HepG2 (cell line): ENCODE results near the gene MPC1L. TPM values are rescaled to one million over a fixed set of nuclear protein-coding genes. Genes with fewer than 3 reads are reported as not detected.

Experiments used
- ATAC-seq: fragments of 200-7000 bp; cut with Tn5 transposase; 3 replicates; pipeline ENCODE4 v1.9.1; 2020; ENCODE audit warnings: mild to moderate bottlenecking, moderate library complexity
- BruUV-seq: library from RNA; stranded (reverse); fragments of 400-500 nt; replicated peaks from 2 replicates; lab custom pipeline; 2021; lab: Mats Ljungman, UMichigan
- CTCF ChIA-PET: fragments of 300-600 bp; formaldehyde crosslinking; extraction: SDS; loops from one replicate; lab custom pipeline; 2021; ENCODE audit warnings: low total read pairs, inconsistent platforms, low intra/inter-chr PET ratio; lab: Yijun Ruan, JAX
- POLR2A ChIA-PET: fragments of 350-600 bp; sonication (Branson Sonifier 250); formaldehyde crosslinking; loops from one replicate; lab custom pipeline; 2020; ENCODE audit warnings: antibody characterized with exemption, inconsistent platforms; lab: Yijun Ruan, JAX
- DNase-seq: peaks from one replicate; pipeline ENCODE4 v3.0.0-alpha.2; 2015; ENCODE audit warnings: low spot score
- FAIRE-seq: peaks from 3 replicates; lab custom pipeline; 2011; peaks lifted over from hg19 to GRCh38; lab: Jason Lieb, UNC
- H2AFZ ChIP-seq: one replicate; pipeline ENCODE4 v1.6.1; 2011; ENCODE audit warnings: low read length, inconsistent platforms
- H3K27ac ChIP-seq: fragments of 300-600 bp; 3 replicates; pipeline ENCODE4 v1.8.0; 2011; ENCODE audit warnings: mixed run types, mild to moderate bottlenecking, mixed read lengths, low read length, inconsistent platforms; ENCODE audit not compliant: insufficient read depth; ENCODE audit errors: extremely low read length
- H3K27me3 ChIP-seq, 2 experiments: fragments of 200-600 bp in 1 of 2; 2 replicates in 1 of 2; 3 replicates in 1 of 2; pipeline versions ENCODE4 v1.6.0 to v1.8.0; 2011; ENCODE audit warnings: low read length in 2 of 2, mild to moderate bottlenecking in 2 of 2, moderate library complexity in 2 of 2, inconsistent platforms in 1 of 2; ENCODE audit not compliant: insufficient read depth in 2 of 2, control insufficient read depth in 1 of 2
- H3K36me3 ChIP-seq, 2 experiments: fragments of 200-600 bp in 1 of 2; replicated peaks in 1 of 2; 2 replicates in 1 of 2; 3 replicates in 1 of 2; pipeline versions ENCODE4 v1.5.1 to v1.8.0; 2011; ENCODE audit warnings: low read length in 2 of 2, inconsistent platforms in 1 of 2; ENCODE audit not compliant: insufficient read depth in 2 of 2, control insufficient read depth in 1 of 2
- H3K4me1 ChIP-seq: 2 replicates; pipeline ENCODE4 v1.5.1; 2012; ENCODE audit warnings: low read length, inconsistent platforms; ENCODE audit not compliant: insufficient read depth
- H3K4me2 ChIP-seq: 2 replicates; pipeline ENCODE4 v1.6.0; 2011; ENCODE audit warnings: low read depth, low read length, inconsistent platforms
- H3K4me3 ChIP-seq, 3 experiments: fragments of 200-600 bp in 1 of 3; sonication (generic), shearing (Covaris generic) in 1 of 3; replicated peaks in 1 of 3; 2 replicates each; pipeline ENCODE4 v1.5.1; 2011 to 2016; ENCODE audit warnings: low read length in 3 of 3, inconsistent platforms in 2 of 3, low read depth in 2 of 3, mild to moderate bottlenecking in 2 of 3, control low read depth in 1 of 3, mixed read lengths in 1 of 3; ENCODE audit not compliant: insufficient read depth in 1 of 3
- H3K79me2 ChIP-seq: one replicate; pipeline ENCODE4 v1.6.1; 2011; ENCODE audit warnings: low read length, inconsistent platforms; ENCODE audit not compliant: insufficient read depth
- H3K9ac ChIP-seq: 2 replicates; pipeline ENCODE4 v1.6.0; 2011; ENCODE audit warnings: mild to moderate bottlenecking, low read depth, low read length, inconsistent platforms; ENCODE audit not compliant: insufficient read depth
- H3K9me3 ChIP-seq: 2 replicates; pipeline ENCODE4 v1.5.1; 2012; ENCODE audit warnings: mild to moderate bottlenecking, low read length
- H4K20me1 ChIP-seq: 2 replicates; pipeline ENCODE4 v1.6.0; 2011; ENCODE audit warnings: inconsistent platforms, mild to moderate bottlenecking, low read length, moderate library complexity; ENCODE audit not compliant: insufficient read depth
- ARID2 ChIP-seq: sonication (generic); formaldehyde crosslinking; IDR thresholded peaks from 2 replicates; pipeline ENCODE4 v1.8.1; 2022; ENCODE audit warnings: mild to moderate bottlenecking, missing genetic modification reagents, borderline replicate concordance
- CBX5 ChIP-seq: sonication (generic); formaldehyde crosslinking; IDR thresholded peaks from 2 replicates; pipeline ENCODE4 v1.4.0; 2020; ENCODE audit warnings: missing genetic modification reagents, borderline replicate concordance
- FOXM1 ChIP-seq: sonication (generic); formaldehyde crosslinking; IDR thresholded peaks from 2 replicates; pipeline ENCODE4 v1.5.0; 2020; ENCODE audit warnings: missing genetic modification reagents
- HOXA5 ChIP-seq: sonication (generic); formaldehyde crosslinking; IDR thresholded peaks from 2 replicates; pipeline ENCODE4 v1.4.0; 2020; ENCODE audit warnings: missing genetic modification reagents
- KDM6A ChIP-seq: IDR thresholded peaks from 2 replicates; pipeline ENCODE4 v1.6.1; 2016; ENCODE audit warnings: low read depth
- MAZ ChIP-seq, 2 experiments: sonication (generic) in 1 of 2; formaldehyde crosslinking in 1 of 2; IDR thresholded peaks; 2 replicates each; pipeline versions ENCODE4 v1.5.0 to v1.6.1; 2012 to 2020; ENCODE audit warnings: low read depth in 2 of 2, mild to moderate bottlenecking in 2 of 2, borderline replicate concordance in 1 of 2, improper control_type of control experiment in 1 of 2, low read length in 1 of 2, missing genetic modification reagents in 1 of 2, moderate library complexity in 1 of 2
- NFYC ChIP-seq: IDR thresholded peaks from 2 replicates; pipeline ENCODE4 v1.6.1; 2016; ENCODE audit warnings: missing genetic modification reagents, missing compliant biosample characterization
- RARG ChIP-seq: sonication (generic); formaldehyde crosslinking; IDR thresholded peaks from 2 replicates; pipeline ENCODE4 v1.4.0; 2020; ENCODE audit warnings: low read depth, mild to moderate bottlenecking, missing genetic modification reagents
- RXRB ChIP-seq: IDR thresholded peaks from 2 replicates; pipeline ENCODE4 v1.6.1; 2016; ENCODE audit warnings: borderline replicate concordance, missing genetic modification reagents, missing compliant biosample characterization
- SIX4 ChIP-seq: sonication (generic); formaldehyde crosslinking; IDR thresholded peaks from 2 replicates; pipeline ENCODE4 v1.4.0; 2020; ENCODE audit warnings: missing genetic modification reagents
- SMC3 ChIP-seq: IDR thresholded peaks from 2 replicates; pipeline ENCODE4 v1.6.1; 2011; ENCODE audit warnings: low read length, improper control_type of control experiment
- STAG1 ChIP-seq: sonication (generic); formaldehyde crosslinking; IDR thresholded peaks from 2 replicates; pipeline ENCODE4 v1.4.0; 2020; ENCODE audit warnings: missing genetic modification reagents
- TCF7 ChIP-seq: sonication (generic); IDR thresholded peaks from 2 replicates; pipeline ENCODE4 v1.6.1; 2016; ENCODE audit warnings: antibody characterized with exemption, low read depth
- ZBTB20 ChIP-seq: sonication (generic); formaldehyde crosslinking; IDR thresholded peaks from 2 replicates; pipeline ENCODE4 v1.8.1; 2023; ENCODE audit warnings: missing genetic modification reagents, low read depth, mild to moderate bottlenecking, borderline replicate concordance
- ZNF160 ChIP-seq: sonication (generic); formaldehyde crosslinking; IDR thresholded peaks from 2 replicates; pipeline ENCODE4 v1.8.0; 2022; ENCODE audit warnings: mild to moderate bottlenecking, inconsistent platforms, missing genetic modification reagents
- ZNF264 ChIP-seq: sonication (generic); formaldehyde crosslinking; IDR thresholded peaks from 2 replicates; pipeline ENCODE4 v1.4.0; 2020; ENCODE audit warnings: missing genetic modification reagents
- ZNF468 ChIP-seq: sonication (generic); formaldehyde crosslinking; IDR thresholded peaks from 2 replicates; pipeline ENCODE4 v1.8.0; 2022; ENCODE audit warnings: mild to moderate bottlenecking, moderate library complexity, missing genetic modification reagents
- ZNF790 ChIP-seq: sonication (generic); formaldehyde crosslinking; IDR thresholded peaks from 2 replicates; pipeline ENCODE4 v1.8.0; 2022; ENCODE audit warnings: missing genetic modification reagents, mild to moderate bottlenecking, borderline replicate concordance
- WGBS: methylation state at CpG from one replicate; pipeline ENCODE4 v1.1.6; 2017; ENCODE audit warnings: low lambda C conversion rate; 5-methylcytosine and 5-hydroxymethylcytosine counted together
- in situ Hi-C: cut with HindIII; loops from 2 replicates; pipeline ENCODE4 v1.10.0; 2017; ENCODE audit warnings: low pct_unique_long_range_greater_than_20kb; ENCODE audit not compliant: extremely low pct_ligation_motif_present
- intact Hi-C: fragments of 100-400 bp; cut with micrococcal nuclease; formaldehyde crosslinking; loops from one replicate; pipeline ENCODE4 v1.10.0; 2022; ENCODE audit not compliant: unreplicated experiment
- polyA plus RNA-seq, 8 experiments: library from polyadenylated mRNA; depleted of rRNA in 3 of 8; stranded (reverse) in 7 of 8; unstranded in 1 of 8; fragments of >200 nt; fragmentation: Illumina TruSeq in 4 of 8; extraction: Trizol in 4 of 8; gene quantifications; 2 replicates each; pipeline versions ENCODE4 v1.2.1 to v1.2.3, GENCODE V29; 2011 to 2016; ENCODE audit warnings: low read depth in 4 of 8, missing spikeins in 1 of 8, mixed read lengths in 1 of 8; ENCODE audit not compliant: insufficient read depth in 1 of 8
- total RNA-seq, 5 experiments: library from RNA; depleted of rRNA; stranded (reverse); fragments of >200 nt; fragmentation: Illumina TruSeq; extraction: Trizol; gene quantifications; 2 replicates each; pipeline ENCODE4 v1.2.3, GENCODE V29; 2016; ENCODE audit warnings: low read depth in 1 of 5
- TF ChIP-seq, protein P1 (sequence below): sonication (generic); formaldehyde crosslinking; IDR thresholded peaks from 2 replicates; pipeline ENCODE4 v1.5.0; 2020; ENCODE audit warnings: mild to moderate bottlenecking, missing genetic modification reagents, moderate library complexity

The MPC1L gene
- total and polyA plus RNA-seq, 2 of the 13 experiments (the other 11 are each of a cell fraction or from before 2014, with no cell fraction given), result not detected

DNA sequence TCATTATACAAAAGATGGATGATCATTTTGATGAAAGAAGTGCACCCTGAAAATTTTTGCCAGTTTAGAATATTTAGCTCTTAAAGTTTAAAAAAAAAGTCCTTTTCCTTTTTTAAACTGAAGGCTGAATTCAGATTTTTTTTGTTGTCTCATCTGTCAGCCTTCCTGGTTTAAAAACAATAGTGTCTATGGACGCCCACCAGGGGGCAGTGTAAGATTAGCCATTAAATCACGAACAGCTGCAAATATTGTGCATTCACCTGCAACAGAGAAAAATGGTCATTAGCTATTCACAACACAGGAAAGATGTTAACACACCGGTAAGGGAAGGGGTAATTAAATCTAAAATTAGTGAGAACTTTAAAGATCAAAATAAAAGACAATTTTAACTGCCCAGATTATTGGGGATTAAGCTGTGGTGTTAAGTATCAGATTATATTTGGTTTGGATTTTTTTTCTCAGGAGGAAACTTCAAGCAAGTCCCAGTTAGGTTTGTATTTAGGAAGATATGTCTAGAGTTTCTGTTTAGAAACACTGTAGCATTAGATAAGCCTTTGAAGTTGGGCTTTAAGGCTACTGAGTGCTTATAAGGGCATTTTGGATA lies 28.5 kb downstream of the MPC1L start:
- no peak overlapping the region for H3K4me2 ChIP-seq
- H3K9ac ChIP-seq, result no peak overlapping the region
- no peaks in the 10 kb centered on the region for H3K4me1 ChIP-seq
- POLR2A ChIA-PET, result no interaction called here
- FAIRE-seq (no peak), ATAC-seq (no peak), DNase-seq (peak; percentile 52)
- no peaks in the 10 kb centered on the region for H4K20me1 ChIP-seq
- H3K9me3 ChIP-seq, result no peaks in the 10 kb centered on the region
- peaks cover 2% of the 10 kb centered on the region for H3K79me2 ChIP-seq
- no peak overlapping the region for H3K4me3 ChIP-seq
- CTCF ChIA-PET, result interaction anchor here (1.2 kb wide), 1 partner anchor 142 kb away, joined by 6 read pairs; no protein-coding TSS in a partner anchor
- no TSS peak for BruUV-seq
- in situ Hi-C loops (no loop called here), intact Hi-C loops (loop anchor here (5.0 kb wide), 2 partner anchors 141 to 371 kb away; no protein-coding TSS in a partner anchor)
- TF ChIP-seq SMC3 (0 out of 2 replicates have a peak, but pooled peaks have one; percentile 32), ZNF468 (CRISPR knock-in tag) (no peak), STAG1 (CRISPR knock-in tag) (peak; percentile 71)
- TF ChIP-seq, protein P1, sequence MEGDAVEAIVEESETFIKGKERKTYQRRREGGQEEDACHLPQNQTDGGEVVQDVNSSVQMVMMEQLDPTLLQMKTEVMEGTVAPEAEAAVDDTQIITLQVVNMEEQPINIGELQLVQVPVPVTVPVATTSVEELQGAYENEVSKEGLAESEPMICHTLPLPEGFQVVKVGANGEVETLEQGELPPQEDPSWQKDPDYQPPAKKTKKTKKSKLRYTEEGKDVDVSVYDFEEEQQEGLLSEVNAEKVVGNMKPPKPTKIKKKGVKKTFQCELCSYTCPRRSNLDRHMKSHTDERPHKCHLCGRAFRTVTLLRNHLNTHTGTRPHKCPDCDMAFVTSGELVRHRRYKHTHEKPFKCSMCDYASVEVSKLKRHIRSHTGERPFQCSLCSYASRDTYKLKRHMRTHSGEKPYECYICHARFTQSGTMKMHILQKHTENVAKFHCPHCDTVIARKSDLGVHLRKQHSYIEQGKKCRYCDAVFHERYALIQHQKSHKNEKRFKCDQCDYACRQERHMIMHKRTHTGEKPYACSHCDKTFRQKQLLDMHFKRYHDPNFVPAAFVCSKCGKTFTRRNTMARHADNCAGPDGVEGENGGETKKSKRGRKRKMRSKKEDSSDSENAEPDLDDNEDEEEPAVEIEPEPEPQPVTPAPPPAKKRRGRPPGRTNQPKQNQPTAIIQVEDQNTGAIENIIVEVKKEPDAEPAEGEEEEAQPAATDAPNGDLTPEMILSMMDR (CRISPR knock-in tag), result peak; percentile 63
- H2AFZ ChIP-seq, result no peak overlapping the region
- H3K36me3 ChIP-seq, result peaks cover 0 to 5% of the 10 kb centered on the region in 2 experiments; a peak in 1 of 5 replicates
- WGBS, result 7% methylated on average over 3 of the region's 3 CpGs
- H3K27ac ChIP-seq, result no peak overlapping the region
- H3K27me3 ChIP-seq, result no peaks in the 10 kb centered on the region

DNA sequence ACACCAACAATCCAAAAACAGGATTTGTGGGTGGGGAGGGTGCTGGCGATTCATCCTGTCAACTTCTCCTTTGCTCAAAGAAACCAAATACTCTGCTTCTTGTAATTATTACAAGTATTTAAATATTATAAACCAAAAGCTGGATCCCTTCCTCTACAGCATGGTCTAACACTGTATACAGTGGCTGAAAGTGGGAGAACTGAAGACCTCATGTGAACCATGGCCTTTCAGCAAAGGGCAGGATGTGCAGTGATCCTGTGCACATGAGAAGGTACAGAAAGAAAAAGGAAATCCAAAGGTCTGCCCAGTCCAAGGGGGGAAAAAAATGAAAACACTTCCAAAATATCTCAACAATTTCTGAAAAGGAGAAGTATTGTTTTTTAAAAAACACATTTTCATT lies 29.4 kb downstream of the MPC1L start:
- H3K4me2 ChIP-seq, result no peak overlapping the region
- no peak overlapping the region for H3K9ac ChIP-seq
- no peaks in the 10 kb centered on the region for H4K20me1 ChIP-seq
- FAIRE-seq (no peak), DNase-seq (no peak), ATAC-seq (no peak)
- no TSS peak for BruUV-seq
- no peak overlapping the region for H2AFZ ChIP-seq
- WGBS, result 96% methylated on average over 1 of the region's 1 CpG
- no peaks in the 10 kb centered on the region for H3K4me1 ChIP-seq
- no peak overlapping the region for H3K27ac ChIP-seq
- intact Hi-C loops (loop anchor here (5.0 kb wide), 2 partner anchors 140 to 370 kb away; no protein-coding TSS in a partner anchor), in situ Hi-C loops (no loop called here)
- no peaks in the 10 kb centered on the region for H3K27me3 ChIP-seq
- ChIA-PET CTCF (no interaction called here), POLR2A (no interaction called here)
- no peaks in the 10 kb centered on the region for H3K79me2 ChIP-seq
- no peaks in the 10 kb centered on the region for H3K9me3 ChIP-seq
- H3K36me3 ChIP-seq, result peaks cover 0 to 9% of the 10 kb centered on the region in 2 experiments; a peak in 2 of 5 replicates
- no peak overlapping the region for H3K4me3 ChIP-seq
- TF ChIP-seq CBX5 (CRISPR knock-in tag) (no peak), NFYC (no peak), ZNF264 (no peak), ARID2 (no peak), FOXM1 (CRISPR knock-in tag) (no peak), RXRB (CRISPR knock-in tag) (no peak), HOXA5 (no peak), KDM6A (CRISPR knock-in tag) (no peak), SIX4 (no peak), RARG (CRISPR knock-in tag) (no peak), TCF7 (no peak), ZBTB20 (CRISPR knock-in tag) (no peak), ZNF160 (CRISPR knock-in tag) (no peak), MAZ (IDR thresholded peaks at IDR 0.05; ENCODE audit: borderline replicate concordance, low read depth, low read length) (no peak), MAZ (CRISPR knock-in tag; IDR thresholded peaks at IDR 0.05; ENCODE audit: low read depth) (no peak), ZNF790 (CRISPR knock-in tag) (no peak)
